NCI-H187 (cell line): Measurements from ENCODE around the gene TMEM38B.

Source experiments
- DNase-seq, 2 experiments: peaks; one replicate each; lab custom pipeline; 2025; lab: John Stamatoyannopoulos, UW

The TMEM38B gene, protein sequence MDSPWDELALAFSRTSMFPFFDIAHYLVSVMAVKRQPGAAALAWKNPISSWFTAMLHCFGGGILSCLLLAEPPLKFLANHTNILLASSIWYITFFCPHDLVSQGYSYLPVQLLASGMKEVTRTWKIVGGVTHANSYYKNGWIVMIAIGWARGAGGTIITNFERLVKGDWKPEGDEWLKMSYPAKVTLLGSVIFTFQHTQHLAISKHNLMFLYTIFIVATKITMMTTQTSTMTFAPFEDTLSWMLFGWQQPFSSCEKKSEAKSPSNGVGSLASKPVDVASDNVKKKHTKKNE

DNA sequence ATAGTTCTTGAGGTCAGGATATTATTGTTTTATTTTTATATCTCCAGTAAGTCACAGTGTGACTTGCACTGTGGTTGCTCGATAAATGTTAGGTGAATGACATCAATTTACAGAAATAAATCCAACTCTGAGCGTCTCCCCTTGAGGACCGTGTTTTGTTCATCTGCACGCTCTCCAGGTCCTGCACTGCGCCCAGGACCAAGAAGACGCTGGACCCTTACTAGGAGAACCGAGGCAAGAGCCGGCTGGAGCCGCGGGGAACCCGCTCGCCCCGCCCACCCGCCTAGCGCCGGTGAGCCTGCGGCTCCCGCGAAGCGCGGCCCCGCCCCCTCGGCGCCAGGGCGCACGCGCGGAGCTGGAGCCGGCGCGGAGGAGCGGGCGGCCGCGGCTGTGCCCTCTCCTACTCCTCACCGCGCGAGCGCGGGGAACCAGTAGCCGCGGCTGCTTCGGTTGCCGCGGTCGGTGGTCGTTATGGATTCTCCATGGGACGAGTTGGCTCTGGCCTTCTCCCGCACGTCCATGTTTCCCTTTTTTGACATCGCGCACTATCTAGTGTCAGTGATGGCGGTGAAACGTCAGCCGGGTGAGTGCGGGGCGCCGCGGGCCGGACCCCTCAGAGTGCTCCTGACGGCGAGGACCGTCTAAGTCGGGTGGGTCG, at the start of gene TMEM38B:
Gene TMEM38B, plus strand, starts transcription at position 352 of the 658 bp plus-strand sequence. Its CDS starts 120 bp downstream, at position 472.
- DNase-seq: peak; percentile 12 to 42

DNA sequence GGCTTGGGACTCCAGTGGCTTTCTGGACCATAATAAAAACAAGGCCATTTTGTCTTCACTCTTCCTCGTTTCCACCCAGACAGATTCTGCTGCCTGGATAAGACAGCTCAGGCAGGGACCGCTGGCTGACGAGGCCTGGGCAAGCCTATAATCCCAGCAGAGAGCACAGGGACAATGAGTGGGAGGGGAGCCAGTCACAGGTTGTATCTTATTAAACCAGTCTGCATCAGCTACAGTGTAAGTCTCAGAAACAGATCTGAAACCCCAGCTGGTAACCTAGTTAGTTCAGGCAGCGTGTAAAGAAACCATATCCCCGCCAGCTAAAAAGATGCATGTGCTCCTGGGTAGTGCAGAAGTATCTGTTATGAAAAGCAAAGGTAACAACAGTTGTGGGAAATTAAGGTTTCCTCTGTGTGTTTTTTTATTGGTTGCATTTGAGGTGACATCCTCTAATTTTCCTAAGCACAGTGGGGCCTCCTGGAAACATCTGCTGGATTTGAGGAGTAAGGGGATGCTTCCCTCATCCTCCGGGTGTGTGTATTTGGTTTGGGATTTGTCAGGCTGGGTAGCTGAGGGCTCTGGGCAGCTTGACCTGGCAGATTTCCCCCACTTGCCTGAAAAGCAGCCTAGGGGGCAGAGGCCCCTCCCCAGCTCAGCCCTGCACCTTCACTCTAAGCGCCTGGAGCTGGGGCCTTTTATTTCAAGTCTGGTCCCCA, 47.3 kb upstream of the TMEM38B start:
- DNase-seq: no peak

DNA sequence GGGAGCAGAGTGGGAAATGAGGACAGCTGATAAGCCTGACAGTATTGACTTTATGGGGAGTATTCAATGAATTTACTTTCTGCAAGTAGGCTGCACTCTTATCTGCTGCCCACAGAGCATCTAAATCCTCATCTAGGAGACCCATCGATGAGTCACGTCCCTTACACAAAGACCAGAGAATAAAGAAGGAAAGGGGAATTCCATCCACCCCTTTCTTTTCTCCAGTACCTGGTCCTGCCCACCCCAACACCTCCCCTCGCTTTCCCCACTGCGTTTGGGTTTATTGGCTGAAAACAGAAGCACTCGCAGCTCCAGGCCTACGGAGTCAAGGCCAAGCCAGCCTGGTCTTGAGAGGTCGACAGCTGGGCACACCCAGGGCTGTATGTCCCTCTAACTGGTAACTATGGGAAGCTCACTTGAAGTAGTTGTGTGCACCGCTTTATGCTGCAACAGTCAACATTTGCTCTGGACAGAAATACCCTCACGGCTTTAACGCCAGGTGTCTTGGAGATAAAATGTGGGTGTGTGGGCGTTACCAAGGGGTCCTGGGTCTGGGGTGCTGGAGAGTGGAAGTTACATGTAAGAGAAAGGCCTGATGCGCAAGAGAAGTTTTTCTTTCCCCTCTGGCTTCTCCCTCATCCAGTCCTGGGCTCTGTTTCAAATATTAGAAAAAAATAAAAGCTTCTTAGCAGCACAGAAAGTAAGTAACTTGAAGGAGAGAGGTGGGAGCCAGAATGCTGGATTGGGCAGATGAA, 46.6 kb upstream of the TMEM38B start:
- DNase-seq: no peak

DNA sequence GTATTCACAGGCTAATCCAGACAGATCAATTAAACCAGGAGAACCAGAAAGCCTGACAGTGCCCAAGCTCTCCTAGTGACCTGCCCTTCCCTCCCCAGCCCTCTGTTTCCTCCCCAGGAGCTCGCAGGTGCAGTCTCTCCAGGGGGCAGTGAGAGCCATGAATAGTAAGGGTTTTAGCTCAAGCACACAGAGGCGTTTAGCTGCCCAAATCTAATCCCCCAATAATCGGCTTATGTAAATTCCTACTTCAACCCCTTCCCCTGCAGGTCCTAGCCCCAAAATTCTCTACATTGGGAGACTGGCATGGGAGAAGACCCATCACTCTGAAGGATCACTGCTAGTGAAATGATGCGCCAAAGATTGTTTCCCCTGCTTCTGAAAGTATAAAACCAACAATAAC, 42.5 kb upstream of the TMEM38B start:
- no peak for DNase-seq

DNA sequence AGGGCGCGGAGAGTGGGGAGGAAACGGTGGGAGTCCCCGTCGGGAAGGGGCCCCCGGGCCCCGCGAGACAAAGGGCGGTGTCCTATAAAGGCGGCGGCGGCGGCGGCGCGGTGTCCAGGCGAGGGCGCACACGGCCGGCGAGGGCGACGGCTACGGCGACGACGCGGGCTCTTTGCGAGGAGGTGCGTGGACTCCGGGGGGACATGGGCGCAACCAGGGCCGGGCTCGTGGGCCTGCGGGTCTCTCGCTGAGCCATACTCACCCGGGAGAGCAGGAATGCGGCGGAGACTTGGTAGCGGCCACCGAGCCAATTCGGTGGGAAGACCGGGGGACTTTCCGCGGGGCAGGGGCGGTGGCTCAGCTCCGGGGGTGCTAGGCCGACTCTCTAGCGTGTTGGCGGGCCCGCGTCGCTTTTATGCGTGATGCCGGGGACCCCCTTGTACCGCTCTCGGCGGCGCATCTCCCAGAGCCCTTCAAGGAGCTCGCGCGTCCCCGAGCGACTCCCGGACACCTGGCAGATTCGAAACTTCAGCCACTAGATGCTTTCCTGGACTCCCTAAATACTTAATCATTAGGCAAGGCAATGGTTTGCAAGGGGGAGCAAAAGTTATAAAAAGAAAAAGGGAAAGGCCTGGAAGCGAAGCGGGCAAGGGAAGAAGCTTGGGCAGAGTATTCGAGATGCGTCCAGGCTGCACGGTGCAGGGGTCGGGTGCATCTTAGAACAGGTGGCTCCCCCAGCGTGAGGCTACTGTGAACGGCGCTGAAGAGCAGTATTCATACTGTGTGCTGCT, 38.0 kb upstream of the TMEM38B start:
- DNase-seq: no peak

DNA sequence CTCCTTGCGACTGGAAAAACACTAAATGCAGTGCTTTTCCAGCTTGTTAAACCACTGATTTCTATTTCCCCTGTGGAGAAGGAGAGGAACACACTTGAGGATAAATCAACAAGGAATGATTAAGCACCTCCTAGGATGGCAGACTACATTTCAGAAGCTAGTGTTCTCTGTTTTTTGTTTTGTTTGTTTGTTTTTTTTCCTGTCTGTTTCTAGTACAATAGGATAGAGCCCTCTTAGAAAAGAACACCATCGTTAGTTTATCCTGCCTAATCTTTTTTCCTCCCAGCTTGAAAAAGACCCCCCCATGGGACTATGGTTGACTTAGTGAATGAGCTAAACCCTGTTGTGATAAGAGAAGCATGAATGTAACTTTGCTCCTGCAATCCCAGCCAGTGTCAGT, 36.0 kb upstream of the TMEM38B start:
- DNase-seq: no peak

DNA sequence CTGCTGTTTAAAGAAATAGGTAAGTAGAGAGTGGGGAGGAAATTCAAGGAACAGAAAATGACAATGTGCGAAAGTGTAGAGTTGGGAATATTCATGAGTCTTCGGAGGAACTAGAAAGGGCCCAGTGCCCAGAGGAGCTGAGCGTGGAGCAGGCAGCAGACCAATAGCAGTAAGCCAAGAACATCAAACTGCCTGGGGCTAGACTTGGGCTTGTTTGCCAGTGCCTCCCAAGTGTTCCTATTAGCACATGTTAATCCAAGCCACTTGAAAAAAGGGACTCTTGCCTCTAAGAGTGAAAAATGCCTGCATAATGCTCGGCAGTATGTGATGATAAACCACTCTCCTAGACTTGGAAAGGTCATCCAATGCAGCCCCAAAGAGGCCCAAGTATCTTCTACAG, 33.3 kb upstream of the TMEM38B start:
- DNase-seq: no peak

DNA sequence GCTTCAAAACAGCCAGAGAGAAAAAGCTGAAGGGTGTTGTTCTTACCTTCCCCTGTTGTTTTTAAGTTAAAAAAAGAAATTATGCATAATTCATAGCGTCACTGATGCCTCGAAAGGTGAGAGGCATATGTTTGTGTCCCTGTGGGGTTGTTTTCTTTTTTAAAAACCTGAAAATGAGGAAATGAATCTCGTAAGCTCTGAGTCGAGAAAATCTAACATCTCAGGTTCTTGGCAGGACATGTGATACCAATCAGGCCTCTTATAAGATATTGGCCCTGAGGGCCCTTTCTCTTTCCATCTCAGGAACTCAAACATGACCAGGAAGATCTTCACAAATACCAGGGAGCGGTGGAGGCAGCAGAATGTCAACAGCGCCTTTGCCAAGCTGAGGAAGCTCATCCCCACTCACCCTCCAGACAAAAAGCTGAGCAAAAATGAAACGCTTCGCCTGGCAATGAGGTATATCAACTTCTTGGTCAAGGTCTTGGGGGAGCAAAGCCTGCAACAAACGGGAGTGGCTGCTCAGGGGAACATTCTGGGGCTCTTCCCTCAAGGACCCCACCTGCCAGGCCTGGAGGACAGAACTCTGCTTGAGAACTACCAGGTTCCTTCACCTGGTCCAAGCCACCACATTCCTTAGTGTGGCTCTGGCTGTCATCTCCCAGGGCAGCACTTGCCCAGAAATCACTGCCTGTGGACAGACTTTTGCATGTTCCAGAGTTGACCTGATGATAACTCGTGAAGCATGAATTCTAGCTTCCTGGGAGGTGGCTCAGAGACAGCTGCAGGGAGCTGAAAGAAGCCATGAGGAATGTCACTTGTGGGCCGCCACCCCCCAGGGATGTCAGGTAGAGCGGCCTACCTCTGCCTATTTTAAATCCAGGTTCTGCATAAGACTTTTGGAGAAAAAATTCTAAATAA, 31.9 kb upstream of the TMEM38B start, which contains the start of gene TAL2:
Gene TAL2, plus strand, starts transcription at position 274 of the 921 bp plus-strand sequence. Its CDS starts 40 bp downstream, at position 314.
- DNase-seq: no peak

DNA sequence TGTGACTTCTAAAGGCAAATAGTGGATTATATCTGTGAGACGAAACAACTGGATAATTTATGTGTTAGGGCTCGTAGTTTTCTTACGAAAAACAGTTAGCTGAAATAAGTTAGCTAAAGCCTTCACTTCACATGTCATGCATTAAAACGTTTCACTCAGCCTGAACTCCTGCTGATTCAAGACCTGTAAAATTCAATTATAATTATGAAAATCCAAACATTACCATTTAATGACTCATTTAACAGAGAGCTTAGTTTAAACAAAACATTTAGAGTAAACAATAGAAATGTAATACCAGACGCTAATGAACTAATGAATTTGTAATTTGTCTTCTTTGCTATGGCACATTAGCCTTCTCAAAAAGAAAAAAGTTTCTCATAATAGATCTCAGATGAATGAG, 30.4 kb upstream of the TMEM38B start:
- no peak for DNase-seq

DNA sequence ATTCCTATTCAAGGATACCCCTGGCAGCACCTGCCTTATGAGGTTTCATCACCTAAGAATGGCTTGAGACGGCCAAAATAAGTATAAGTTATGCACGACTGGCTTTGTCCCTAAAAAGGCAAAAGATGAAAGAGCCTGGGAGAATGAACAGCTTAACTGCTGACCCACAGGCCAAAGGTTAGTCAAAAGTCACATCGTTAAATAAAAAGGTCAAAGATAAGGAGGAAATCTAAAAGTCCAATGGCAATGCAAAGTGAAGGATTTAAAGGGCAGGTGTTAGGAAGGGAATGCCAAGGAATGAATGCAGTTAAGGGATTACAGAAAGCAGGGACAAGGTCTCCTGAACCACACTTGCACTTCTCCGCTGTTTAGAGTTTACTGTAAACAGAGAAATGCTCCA, 26.5 kb upstream of the TMEM38B start:
- DNase-seq: no peak

DNA sequence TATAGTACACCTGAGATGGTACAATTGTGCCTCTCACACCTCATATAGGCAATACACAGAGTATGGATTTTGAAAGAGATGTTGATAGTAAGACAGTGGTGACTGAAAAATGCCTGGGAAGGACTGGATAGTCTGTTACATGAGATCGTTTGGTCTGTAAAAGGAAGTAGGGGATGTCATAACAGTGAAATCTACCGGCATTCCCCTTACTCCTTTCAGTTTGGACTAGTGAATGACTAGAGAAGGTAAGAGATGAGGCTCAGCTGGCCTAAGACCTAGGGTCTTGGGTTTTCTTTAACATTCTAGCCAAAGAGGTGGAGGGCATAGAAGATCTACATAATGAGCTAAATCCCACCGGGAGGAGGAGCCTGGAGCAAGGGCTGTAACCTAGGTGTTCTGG, 24.0 kb upstream of the TMEM38B start:
- no peak for DNase-seq

DNA sequence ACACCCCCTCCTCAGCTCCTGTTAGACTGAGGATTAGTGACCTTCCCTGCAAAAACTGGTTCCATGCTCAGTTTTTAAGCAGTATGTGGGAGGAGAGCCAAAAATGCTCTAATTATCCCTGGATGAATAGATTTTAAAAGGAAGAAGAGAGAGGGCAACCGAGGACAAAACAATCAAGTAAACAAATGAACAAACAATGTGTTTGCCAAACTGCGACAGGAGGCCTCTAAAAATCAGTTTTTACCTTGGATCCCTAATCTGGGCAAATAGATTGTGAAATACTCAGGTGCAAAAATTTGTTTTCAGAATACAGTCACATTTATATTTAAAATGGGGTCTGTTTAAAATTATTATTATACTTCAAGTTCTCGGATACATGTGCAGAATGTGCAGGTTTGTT, 23.6 kb upstream of the TMEM38B start:
- DNase-seq: no peak

DNA sequence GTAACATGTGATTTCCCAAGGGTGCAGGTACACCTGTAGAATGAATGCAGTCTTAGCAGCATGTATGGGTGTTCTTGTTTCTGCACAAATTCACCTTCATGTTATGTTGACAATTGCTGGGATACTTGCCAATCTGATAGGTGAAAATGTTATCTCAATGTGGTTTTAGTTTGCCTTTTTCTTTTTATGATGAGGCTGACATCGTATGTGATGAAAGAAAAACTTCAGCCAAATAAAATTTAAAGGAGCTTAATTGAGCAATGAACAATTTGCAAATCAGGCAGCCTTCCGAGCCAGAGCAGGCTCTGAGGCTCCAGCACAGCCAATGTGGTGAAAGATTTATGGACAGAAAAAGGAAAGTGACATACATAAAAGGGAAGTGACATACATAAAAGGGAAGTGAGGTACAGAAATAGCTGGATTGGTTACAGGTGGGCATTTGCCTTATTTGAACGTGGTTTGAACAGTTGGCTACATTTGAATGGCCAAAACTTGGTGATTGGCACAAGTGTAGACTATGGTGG, 21.6 kb upstream of the TMEM38B start:
- DNase-seq: no peak

DNA sequence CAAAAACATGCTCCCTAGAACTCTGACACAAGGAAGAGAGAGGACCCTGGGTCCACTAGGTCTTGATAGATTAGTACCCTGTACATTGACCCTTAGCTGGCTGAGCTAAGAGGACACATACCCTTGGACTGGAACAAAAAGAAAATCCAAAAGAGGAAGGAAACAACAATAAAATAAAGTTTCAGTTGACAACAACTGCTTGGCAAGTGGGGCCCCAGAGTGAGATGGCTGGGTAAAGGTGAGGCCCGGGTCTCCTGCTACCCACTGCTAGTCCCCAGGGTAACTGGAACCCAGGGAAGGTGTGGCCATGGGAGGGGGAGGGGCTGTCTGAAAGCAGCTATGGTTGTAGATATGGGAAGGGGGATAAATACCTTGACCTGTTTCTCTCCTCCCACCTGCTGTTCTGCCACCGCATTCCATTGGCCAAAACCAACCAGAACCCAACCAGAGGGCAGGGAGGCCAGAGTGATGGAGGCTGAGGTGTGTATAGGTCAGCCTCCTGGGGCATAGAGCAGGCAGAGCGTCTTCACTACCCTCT, 20.4 kb upstream of the TMEM38B start:
- no peak for DNase-seq

DNA sequence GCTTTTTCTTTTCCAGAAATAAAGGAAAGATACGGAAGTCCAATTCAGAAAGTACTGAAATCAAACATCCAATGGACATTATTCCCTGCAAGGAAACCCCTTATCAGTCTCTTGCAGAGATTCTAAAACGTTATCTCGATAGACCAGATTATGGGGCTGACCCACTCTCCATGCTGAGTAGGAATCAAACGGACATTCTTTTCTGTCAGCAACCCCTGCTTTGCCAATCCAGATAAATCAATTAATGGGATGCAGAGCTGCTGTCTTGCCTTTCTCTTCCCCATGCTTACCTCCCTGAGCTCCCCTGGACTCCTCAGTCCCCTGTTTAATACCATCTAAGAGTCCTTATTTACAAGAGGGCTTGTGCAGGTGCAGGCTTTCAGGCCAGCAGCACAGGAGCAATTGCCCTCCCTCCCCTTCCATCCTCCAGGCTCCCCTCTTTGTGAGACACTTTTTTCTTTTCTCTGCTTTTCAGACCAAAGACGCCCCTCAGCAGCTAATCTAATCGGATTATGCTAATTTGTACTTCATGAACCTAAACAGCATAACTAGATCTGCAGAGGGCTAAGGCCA, 17.9 kb upstream of the TMEM38B start:
- no peak for DNase-seq

DNA sequence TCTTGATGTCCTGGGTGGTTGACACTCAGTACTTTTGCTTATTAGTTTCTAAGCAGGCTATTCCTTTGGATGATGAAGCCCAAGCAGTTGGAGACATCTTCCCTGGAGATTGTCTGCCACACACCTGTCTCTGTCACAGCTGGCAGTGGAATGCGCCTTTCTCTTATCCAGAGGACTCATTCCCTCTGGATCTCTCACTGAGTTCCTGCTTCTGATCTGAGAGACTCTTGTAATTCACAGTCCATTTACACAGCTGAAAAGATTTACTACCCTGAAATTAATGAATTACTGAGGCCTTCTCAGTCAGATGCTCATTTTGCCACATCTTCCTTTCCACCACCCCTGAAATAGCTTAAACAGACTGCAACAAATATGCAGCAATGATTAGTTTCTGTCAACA, 16.2 kb upstream of the TMEM38B start:
- DNase-seq: peak in 1 of 2 experiments; percentile 8

DNA sequence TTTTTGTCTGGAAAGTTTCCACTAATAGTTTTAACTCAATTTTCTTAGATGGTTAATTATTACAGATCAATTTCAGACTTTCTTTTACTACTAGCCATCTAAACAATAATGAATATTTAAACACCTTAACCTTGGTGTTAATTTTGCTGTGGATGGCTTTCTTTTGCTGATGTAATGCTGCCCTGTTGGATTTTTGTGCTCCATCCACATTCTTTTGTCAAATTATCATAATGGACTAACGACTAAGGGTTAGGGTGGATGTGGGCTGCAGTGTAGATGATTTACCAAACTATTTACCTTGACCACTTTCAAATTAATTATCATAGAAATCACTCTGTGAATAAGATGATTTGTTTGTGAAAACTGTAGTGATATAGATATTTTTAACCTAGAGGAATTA, 15.6 kb upstream of the TMEM38B start:
- no peak for DNase-seq

DNA sequence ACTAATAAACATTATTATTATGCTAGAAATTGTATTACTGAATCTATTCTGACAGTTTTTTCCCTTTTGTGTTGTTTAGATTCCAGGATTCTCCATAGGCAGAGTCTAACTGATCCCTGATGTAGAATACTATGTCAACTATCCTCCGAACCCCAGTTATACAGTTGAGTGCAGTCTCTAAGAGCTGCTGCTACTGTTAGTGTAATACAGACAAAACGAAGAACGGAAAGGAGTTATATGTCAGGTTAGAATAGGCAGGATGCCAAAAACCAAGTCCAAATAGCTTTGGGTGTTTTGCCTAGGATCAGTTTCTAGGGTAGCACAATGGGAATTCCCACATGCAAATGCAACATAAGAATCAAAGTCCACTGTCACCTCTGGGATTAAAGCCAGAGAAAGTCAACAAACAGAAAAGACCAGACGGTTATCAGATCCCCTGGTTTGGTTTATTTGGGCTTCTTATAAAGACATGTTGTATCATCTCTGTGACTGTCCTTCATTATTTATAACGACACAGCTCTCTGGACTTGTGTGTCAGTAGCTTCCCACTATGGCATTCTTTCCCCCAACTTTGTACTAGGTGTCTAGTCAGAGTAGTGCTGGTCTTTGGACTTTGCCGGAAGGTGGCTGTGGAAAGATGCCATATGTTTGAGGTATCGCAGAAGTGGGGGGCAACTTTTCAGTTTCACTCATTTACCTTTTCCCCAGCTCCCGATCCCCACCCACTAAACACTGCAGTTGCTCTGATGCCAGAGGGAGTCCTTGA, 14.9 kb upstream of the TMEM38B start:
- no peak for DNase-seq

DNA sequence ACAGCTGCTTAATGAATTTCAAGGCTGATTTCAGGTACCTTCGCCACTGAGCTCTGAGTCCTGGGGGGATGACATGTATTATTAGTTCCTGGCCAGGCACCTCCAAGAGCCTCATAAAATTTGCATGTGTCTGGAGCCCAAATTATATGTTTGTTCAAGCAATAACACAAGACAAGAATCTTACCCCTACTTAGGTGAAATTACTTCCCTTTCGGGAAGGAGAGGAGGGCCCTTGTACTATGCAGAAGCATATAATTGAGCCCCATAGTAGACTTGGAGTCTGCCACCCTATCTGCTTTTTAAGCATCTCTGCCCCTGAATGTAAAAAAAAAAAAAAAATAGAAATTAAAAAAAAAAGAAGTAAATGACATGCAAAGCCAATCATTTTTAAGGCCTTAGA, 13.0 kb upstream of the TMEM38B start:
- no peak for DNase-seq
